GM12878 (cell line): Measurements from ENCODE around the gene LMF2. TPM values are rescaled to one million over a fixed set of nuclear protein-coding genes. Genes with fewer than 3 reads are reported as not detected.
"Not testable (repeated sequence)": the region's sequence is repeated elsewhere in the genome, so short reads cannot be mapped to it uniquely, and the experiment has no call there.

Experiments
- ATAC-seq: fragments of 200-7000 bp; cut with Tn5 transposase; 3 replicates; pipeline ENCODE4 v1.9.1; 2020; ENCODE audit warnings: mild to moderate bottlenecking, moderate library complexity
- BruUV-seq: library from RNA; stranded (reverse); fragments of 400-500 nt; replicated peaks from 2 replicates; lab custom pipeline; 2021; lab: Mats Ljungman, UMichigan
- CTCF ChIA-PET: fragments of 300-600 bp; sonication (Branson Sonifier 250); formaldehyde crosslinking; extraction: SDS; loops from one replicate; lab custom pipeline; 2021; ENCODE audit warnings: inconsistent platforms; lab: Yijun Ruan, JAX
- POLR2A ChIA-PET: fragments of 350-600 bp; formaldehyde crosslinking; extraction: SDS; loops from one replicate; lab custom pipeline; 2021; ENCODE audit warnings: inconsistent platforms; lab: Charles Lee
- RAD21 ChIA-PET: fragments of 300-600 bp; sonication (Branson Sonifier 250); formaldehyde crosslinking; loops from one replicate; lab custom pipeline; 2023; ENCODE audit warnings: antibody characterized with exemption; ENCODE audit not compliant: unreplicated experiment; lab: Charles Lee
- SMC1A ChIA-PET: fragments of 300-600 bp; sonication (Branson Sonifier 250); formaldehyde crosslinking; loops from one replicate; lab custom pipeline; 2023; ENCODE audit not compliant: unreplicated experiment, uncharacterized antibody; lab: Charles Lee
- DNase-seq: peaks from one replicate; pipeline ENCODE4 v3.0.0-alpha.2; 2011; ENCODE audit warnings: low read depth, low spot score
- FAIRE-seq: peaks from 3 replicates; lab custom pipeline; 2011; peaks lifted over from hg19 to GRCh38; lab: Jason Lieb, UNC
- H2AFZ ChIP-seq: 2 replicates; pipeline ENCODE4 v1.6.0; 2011; ENCODE audit warnings: low read depth, low read length, control low read depth; ENCODE audit not compliant: control insufficient read depth
- H3K27ac ChIP-seq: 2 replicates; pipeline ENCODE4 v1.5.1; 2011; ENCODE audit warnings: control low read depth; ENCODE audit not compliant: control insufficient read depth, insufficient read depth
- H3K27me3 ChIP-seq, 2 experiments: replicated peaks in 1 of 2; 2 replicates each; pipeline versions ENCODE4 v1.6.0 to v1.6.1; 2011; ENCODE audit warnings: low read length in 1 of 2; ENCODE audit not compliant: control insufficient read depth in 2 of 2, insufficient read depth in 2 of 2
- H3K36me3 ChIP-seq, 2 experiments: 2 replicates each; pipeline ENCODE4 v1.5.1; 2011; ENCODE audit warnings: low read length in 1 of 2; ENCODE audit not compliant: control insufficient read depth in 2 of 2, insufficient read depth in 2 of 2
- H3K4me1 ChIP-seq: 2 replicates; pipeline ENCODE4 v1.6.1; 2011; ENCODE audit warnings: mild to moderate bottlenecking, low read length, moderate library complexity, mixed read lengths; ENCODE audit not compliant: control insufficient read depth, insufficient read depth
- H3K4me2 ChIP-seq: 2 replicates; pipeline ENCODE4 v1.6.0; 2011; ENCODE audit warnings: control low read depth; ENCODE audit not compliant: control insufficient read depth, insufficient read depth
- H3K4me3 ChIP-seq: fragments of 200-600 bp; sonication (generic); 2 replicates; pipeline ENCODE4 v1.5.1; 2016
- H3K79me2 ChIP-seq: 2 replicates; pipeline ENCODE4 v1.6.0; 2011; ENCODE audit warnings: low read length; ENCODE audit not compliant: control insufficient read depth, insufficient read depth
- H3K9ac ChIP-seq: 2 replicates; pipeline ENCODE4 v1.8.0; 2011; ENCODE audit warnings: low read length, control low read depth, mixed read lengths; ENCODE audit not compliant: control insufficient read depth, insufficient read depth
- H3K9me3 ChIP-seq: replicated peaks from 3 replicates; pipeline ENCODE4 v1.5.1; 2011; ENCODE audit warnings: mild to moderate bottlenecking, low read length; ENCODE audit not compliant: control insufficient read depth, insufficient read depth
- H4K20me1 ChIP-seq: 2 replicates; pipeline ENCODE4 v1.6.0; 2011; ENCODE audit not compliant: control insufficient read depth, insufficient read depth
- EED ChIP-seq: sonication (generic); IDR thresholded peaks from 2 replicates; pipeline ENCODE4 v1.6.1; 2016; ENCODE audit warnings: antibody characterized with exemption, low read depth
- PRDM15 ChIP-seq: fragments of 450-650 bp; formaldehyde crosslinking; IDR thresholded peaks from 2 replicates; pipeline ENCODE4 v1.4.0; 2020; ENCODE audit warnings: mild to moderate bottlenecking, moderate library complexity
- SPI1 ChIP-seq: IDR thresholded peaks from 2 replicates; pipeline ENCODE4 v1.6.1; 2011; ENCODE audit warnings: low read depth, mild to moderate bottlenecking, low read length, moderate library complexity, borderline replicate concordance; ENCODE audit not compliant: insufficient read depth
- SRF ChIP-seq, 2 experiments: IDR thresholded peaks; 2 replicates each; pipeline ENCODE4 v1.6.1; 2011; ENCODE audit warnings: low read depth in 2 of 2, low read length in 2 of 2, mild to moderate bottlenecking in 1 of 2, moderate library complexity in 1 of 2
- ZNF592 ChIP-seq: fragments of 450-650 bp; IDR thresholded peaks from 2 replicates; pipeline ENCODE4 v1.6.1; 2017; ENCODE audit warnings: mild to moderate bottlenecking, moderate library complexity
- WGBS: methylation state at CpG from one replicate; pipeline ENCODE4 v1.1.6; 2016; ENCODE audit warnings: low lambda C conversion rate; ENCODE audit not compliant: insufficient replicate concordance, insufficient coverage; ENCODE audit errors: missing lambda C conversion rate; 5-methylcytosine and 5-hydroxymethylcytosine counted together
- in situ Hi-C: fragments of 300-500 bp; cut with MboI; formaldehyde crosslinking; loops from 9 replicates; pipeline ENCODE4 v1.14.3; 2018; ENCODE audit warnings: mixed read lengths
- intact Hi-C: fragments of 100-400 bp; cut with micrococcal nuclease; formaldehyde crosslinking; loops from one replicate; pipeline ENCODE4 v1.14.2; 2022; ENCODE audit not compliant: unreplicated experiment
- polyA plus RNA-seq, 11 experiments: library from polyadenylated mRNA; depleted of rRNA in 4 of 11; unstranded in 6 of 11; stranded (reverse) in 5 of 11; fragments of >200 nt; fragmentation: Nextera tagmentation in 4 of 11; fragmentation: Illumina TruSeq in 1 of 11; extraction: Ambion mirVana in 4 of 11; extraction: Trizol in 1 of 11; gene quantifications; 1 replicate in 1 of 11; 2 replicates in 10 of 11; pipeline versions ENCODE4 v1.2.1 to v1.2.3, GENCODE V29; 2011 to 2016; ENCODE audit warnings: inconsistent platforms in 2 of 11, missing spikeins in 2 of 11, low read depth in 1 of 11
- total RNA-seq, 4 experiments: library from RNA; depleted of rRNA in 3 of 4; stranded (reverse); fragments of >200 nt in 3 of 4; fragmentation: Illumina TruSeq in 1 of 4; extraction: Trizol in 1 of 4; gene quantifications; 2 replicates each; pipeline versions ENCODE4 v1.2.1 to v1.2.3, GENCODE V29; 2013 to 2021
- TF ChIP-seq, protein P1 (sequence below): IDR thresholded peaks from 2 replicates; pipeline ENCODE4 v1.6.1; 2011; ENCODE audit warnings: mild to moderate bottlenecking, low read depth, low read length, moderate library complexity; ENCODE audit not compliant: insufficient replicate concordance

LMF2 gene
- total and polyA plus RNA-seq, 10 of the 15 experiments (the other 5 are each of a cell fraction or from before 2014, with no cell fraction given): 0.08 to 57.5 (median 21.2) TPM

GRCh38 chr22:50533856-50534711 is 26.6 kb upstream of the LMF2 start:
- ATAC-seq, H3K27me3 ChIP-seq, intact Hi-C loops, H3K9me3 ChIP-seq, H4K20me1 ChIP-seq, DNase-seq, H2AFZ ChIP-seq, H3K36me3 ChIP-seq: not testable (repeated sequence)
- in situ Hi-C loops: loop anchor here (10.0 kb wide), 1 partner anchor 569 kb away; the partner anchor contains the start of gene PIM3
- H3K79me2 ChIP-seq: peaks cover 42% of the 10 kb centered on the region
- peak overlapping the region; percentile 51 for H3K4me3 ChIP-seq
- peak overlapping the region; percentile 95 for H3K27ac ChIP-seq
- BruUV-seq: TSS peak; percentile 51
- 35% methylated on average over 21 of the region's 21 CpGs for WGBS
- ChIA-PET SMC1A (interaction anchor here (0.6 to 3.3 kb wide), 3 partner anchors 9 to 88 kb away, joined by 3 to 13 read pairs (median 10); partner anchors contain the start of gene SCO2), POLR2A (interaction anchor here (0.6 to 10.0 kb wide), 11 partner anchors 7 to 343 kb away, joined by 3 to 232 read pairs (median 5); partner anchors contain the start of genes CHKB, KLHDC7B, SCO2 and SYCE3), CTCF (interaction anchor here (0.6 to 2.0 kb wide), 6 partner anchors 8 to 112 kb away, joined by 3 to 11 read pairs (median 4); partner anchors contain the start of gene SCO2), RAD21 (interaction anchor here (0.9 to 2.6 kb wide), 6 partner anchors 8 to 87 kb away, joined by 3 to 12 read pairs (median 5); partner anchors contain the start of genes KLHDC7B and SCO2)
- H3K4me1 ChIP-seq: peaks cover 49% of the 10 kb centered on the region
- H3K9ac ChIP-seq: peak overlapping the region; percentile 76
- peak overlapping the region; percentile 40 for H3K4me2 ChIP-seq
- peak; percentile 81 for FAIRE-seq
- TF ChIP-seq ZNF592 (peak; percentile 34; the same call in 1 of the 2 replicates), SRF (IDR thresholded peaks at IDR 0.05; ENCODE audit: low read depth in 2 of 2, low read length in 2 of 2) (peak; percentile 54 to 84), PRDM15 (CRISPR knock-in tag) (peak; percentile 86; the same call in 1 of the 2 replicates), EED (peak; percentile 34; the same call in 1 of the 2 replicates), SPI1 (0 out of 2 replicates have a peak, but pooled peaks have one; percentile 18)
- TF ChIP-seq, protein P1, sequence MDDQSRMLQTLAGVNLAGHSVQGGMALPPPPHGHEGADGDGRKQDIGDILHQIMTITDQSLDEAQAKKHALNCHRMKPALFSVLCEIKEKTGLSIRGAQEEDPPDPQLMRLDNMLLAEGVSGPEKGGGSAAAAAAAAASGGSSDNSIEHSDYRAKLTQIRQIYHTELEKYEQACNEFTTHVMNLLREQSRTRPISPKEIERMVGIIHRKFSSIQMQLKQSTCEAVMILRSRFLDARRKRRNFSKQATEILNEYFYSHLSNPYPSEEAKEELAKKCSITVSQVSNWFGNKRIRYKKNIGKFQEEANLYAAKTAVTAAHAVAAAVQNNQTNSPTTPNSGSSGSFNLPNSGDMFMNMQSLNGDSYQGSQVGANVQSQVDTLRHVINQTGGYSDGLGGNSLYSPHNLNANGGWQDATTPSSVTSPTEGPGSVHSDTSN: peak; percentile 83
